Stromal cell of bone marrow (primary cell): ENCODE data around the gene RPRD2.
"Not testable (repeated sequence)": the region's sequence is repeated elsewhere in the genome, so short reads cannot be mapped to it uniquely, and the experiment has no call there.

ENCODE experiments used
- DNase-seq: peaks from one replicate; pipeline ENCODE4 v3.0.0-alpha.2; 2012; ENCODE audit warnings: low read depth

RPRD2 gene

DNA sequence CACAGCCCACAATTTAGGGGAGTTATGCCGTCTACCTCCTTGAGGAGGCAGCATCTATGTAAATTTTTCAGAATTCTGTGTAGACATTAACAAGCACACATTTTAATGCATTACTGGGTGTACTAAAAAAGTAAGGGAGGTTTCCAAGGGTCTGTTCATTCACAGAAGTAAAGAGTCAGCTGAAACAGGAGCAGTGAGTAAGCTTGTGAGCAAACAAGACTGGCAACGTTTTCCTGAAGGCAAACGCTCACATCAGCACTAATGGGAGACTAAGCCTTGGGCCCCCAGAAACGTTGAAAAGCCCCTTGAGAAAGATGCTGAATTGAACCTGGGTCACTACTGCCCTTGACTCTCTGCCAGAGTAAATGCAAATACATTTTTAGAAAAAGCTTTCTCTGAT is 25.7 kb downstream of the RPRD2 start:
- DNase-seq = no peak

- no peak for DNase-seq
Measured at GRCh38 chr1:150392627-150393026, 28.7 kb downstream of the RPRD2 start.

DNA sequence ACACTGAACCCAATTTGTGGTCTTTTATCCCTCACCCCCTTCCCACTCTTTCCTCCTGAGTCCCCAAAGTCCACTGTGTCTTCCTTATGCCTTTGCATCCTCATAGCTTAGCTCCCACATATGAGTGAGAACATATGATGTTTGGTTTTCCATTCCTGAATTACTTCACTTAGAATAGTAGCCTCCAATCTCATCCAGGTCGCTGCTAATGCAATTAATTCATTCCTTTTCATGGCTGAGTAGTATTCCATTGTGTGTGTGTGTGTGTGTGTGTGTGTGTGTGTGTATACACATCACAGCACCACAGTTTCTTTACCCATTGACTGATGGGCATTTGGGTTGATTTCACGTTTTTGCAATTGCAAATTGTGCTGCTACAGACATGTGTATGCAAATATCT is 31.2 kb downstream of the RPRD2 start:
- not testable (repeated sequence) for DNase-seq

GRCh38 chr1:150397392-150398032 is 33.6 kb downstream of the RPRD2 start:
- DNase-seq = no peak

GRCh38 chr1:150404465-150404864 is 40.5 kb downstream of the RPRD2 start:
- DNase-seq = no peak

DNA sequence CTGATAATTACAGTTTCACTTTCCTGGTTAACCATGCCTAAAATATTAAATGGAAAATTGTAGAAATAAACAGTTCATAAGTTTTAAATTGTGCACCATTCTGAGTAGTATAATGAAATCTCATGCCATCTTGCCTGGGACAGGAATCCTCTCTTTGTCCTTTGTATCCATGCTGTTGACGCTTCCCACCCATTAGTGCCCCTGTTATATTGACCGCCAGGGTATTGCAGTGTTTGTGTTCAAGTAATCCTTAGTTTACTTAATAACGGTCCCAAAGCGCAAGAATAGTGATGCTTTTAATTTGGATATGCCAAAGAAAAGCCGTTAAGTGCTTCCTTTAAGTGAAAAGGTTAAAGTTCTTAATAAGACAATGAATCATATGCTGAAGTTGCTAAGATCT is 41.7 kb downstream of the RPRD2 start:
- no peak for DNase-seq

DNA sequence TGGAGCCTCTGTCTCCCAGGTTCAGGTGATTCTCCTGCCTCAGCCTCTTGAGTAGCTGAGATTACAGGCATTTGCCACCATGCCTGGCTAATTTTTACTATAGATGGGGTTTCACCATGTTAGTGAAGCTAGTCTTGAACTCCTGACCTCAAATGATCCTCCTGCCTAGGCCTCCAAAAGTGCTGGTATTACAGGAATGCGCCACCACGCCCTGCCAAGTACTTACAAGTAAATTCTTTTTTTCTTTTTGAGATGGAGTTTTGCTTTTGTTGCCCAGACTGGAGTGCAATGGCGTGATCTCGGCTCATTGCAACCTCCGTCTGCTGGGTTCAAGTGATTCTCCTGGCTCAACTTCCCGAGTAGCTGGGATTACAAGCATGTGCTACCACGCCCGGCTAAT is 42.5 kb downstream of the RPRD2 start:
- no peak for DNase-seq

DNA sequence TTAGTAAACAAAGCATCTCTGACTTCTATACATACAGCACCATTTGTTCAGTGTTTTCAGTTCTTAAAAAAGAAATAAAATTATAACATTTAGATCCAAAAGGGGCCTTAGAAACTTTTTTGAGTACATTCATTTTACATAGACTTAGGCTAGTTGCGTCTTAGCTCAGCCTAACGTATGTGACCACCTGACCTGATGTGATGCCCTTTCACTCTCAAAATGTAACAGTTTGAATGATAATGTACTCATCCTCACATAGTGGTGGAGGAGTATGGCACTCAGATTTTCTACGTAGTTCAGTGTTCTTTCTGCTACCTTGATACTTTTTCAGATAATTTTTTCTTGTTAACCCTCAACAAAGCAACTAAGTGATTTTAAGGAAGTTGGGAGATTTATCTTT is 43.4 kb downstream of the RPRD2 start:
- DNase-seq = no peak

- no peak for DNase-seq
Measured at GRCh38 chr1:150408800-150409199, 44.9 kb downstream of the RPRD2 start.

- DNase-seq = no peak
Measured at GRCh38 chr1:150409504-150410362, 45.8 kb downstream of the RPRD2 start.

DNA sequence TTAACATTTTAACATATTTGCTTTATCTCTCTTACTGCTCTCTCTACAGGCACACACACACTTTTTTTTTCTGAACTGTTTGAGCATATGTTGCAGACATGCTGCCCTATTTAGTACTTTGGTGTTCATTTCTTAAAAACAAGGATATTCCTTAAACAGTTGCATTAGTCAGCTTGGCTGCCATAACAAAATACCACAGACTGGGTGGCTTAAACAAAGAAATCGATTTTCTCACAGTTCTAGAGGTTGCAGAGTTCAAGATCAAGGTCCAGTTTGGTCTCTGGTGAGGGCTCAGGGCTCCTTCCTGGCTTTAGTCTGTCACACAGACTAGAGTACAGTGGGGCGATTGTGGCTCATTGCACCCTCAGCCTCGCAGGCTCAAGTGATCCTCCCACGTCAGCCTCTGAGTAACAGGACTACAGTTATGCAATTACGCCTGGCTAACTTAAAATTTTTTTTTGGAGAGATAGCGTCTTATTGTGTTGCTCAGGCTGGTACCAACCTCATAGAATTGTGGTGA is 46.7 kb downstream of the RPRD2 start:
- no peak for DNase-seq

- no peak for DNase-seq
Measured at GRCh38 chr1:150414592-150414991, 50.6 kb downstream of the RPRD2 start.

DNA sequence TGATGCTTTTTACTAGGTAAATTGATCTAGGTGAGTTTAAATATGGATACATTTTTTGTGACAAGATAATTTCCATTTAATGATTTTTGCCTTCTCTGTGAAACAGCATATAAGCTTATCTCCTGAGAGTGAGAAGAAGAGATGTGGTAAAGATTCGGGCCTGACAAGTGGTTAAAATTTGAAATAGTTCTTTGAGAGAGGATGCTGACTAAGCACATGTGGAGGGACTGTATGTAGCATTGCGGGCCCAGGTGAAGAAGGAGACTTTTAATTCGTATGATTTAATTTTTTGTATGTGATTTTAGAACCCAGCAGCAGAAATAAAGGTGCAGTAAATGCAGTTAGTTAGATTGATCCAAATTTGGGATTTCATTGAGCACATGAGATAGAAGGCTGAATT is 51.9 kb downstream of the RPRD2 start:
- DNase-seq = no peak

DNA sequence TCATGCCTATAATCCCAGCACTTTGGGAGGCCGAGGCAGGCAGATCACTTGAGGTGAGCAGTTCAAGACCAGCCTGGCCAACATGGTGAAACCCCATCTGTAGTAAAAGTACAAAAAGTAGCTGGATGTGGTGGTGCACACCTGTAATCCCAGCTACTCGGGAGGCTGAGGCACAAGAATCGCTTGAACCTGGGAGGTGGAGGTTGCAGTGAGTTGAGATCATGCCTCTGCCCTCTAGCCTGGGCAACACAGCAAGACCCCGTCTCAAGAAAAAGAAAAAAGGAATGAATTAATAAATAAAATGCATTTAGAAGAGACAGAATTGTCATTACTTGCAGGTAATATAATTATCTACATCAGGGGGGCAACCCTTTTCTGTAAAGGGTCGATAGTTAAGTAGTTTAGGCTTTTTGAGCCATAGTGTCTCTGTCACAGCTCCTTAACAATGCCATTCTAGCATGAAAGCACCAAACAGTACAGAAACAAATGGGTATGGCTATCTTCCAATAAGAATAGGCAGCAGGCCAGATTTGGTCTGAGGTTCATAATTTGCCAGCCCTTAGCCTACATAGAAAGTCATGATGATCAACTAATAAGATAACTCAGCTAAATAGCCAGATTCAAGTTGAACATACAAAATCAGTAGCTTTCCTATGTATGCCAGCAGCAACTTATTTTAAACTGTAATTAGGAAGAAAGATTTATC is 56.8 kb downstream of the RPRD2 start:
- DNase-seq = no peak

DNA sequence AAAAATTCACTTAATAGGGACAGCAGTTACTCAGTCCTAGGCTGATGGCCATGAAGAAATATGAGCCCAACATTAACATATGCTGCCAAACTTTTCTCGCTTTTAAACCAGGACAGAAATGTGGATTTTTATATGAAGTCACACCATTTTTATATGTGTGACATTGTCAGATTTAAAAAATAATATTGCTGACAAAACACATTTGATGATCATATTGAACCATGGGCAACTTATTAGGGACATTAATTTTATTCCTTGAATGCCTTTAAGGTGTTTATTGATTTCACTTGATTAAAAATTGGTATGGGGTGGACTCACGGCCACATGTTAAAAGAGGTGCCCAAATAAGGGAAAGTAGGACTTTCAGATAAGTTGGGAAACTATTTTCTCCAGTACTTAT is 58.6 kb downstream of the RPRD2 start:
- no peak for DNase-seq

DNA sequence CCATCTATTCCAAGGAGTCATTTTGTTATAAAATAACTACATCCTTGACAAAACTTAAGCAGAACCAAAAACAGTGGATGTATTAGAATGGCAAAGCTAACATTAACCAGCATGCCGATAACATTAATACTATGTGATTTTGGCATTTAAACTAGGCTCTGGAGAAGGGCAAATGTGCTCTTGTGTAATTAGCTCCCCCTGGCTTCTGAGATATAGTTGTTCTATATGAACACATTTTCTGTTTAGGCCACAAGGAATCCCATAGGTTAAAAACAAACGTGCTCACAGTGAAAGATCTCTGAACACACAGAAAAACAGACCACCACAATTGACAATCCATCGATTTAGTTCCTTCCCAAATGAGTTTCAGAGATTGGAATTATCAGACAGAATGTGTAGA is 65.9 kb downstream of the RPRD2 start:
- DNase-seq = no peak

DNA sequence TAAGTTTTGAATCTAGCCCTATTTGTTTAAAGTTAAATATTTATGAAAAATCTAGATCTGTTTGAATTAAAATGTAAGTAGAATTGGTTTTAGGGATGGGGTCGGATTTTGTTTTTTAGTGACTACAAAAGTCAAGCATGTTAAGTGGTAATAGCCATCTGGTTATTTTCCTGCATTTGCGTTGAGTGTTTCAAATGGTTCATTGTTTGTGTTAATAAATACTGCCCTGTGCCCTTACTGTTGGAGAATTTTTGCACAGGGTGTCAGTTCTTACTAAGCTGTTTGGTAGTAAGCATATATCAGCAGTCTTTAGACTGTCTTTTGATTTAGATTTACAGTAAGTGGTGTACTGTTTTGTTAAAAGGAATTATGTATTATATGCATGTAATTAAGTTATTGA is 77.2 kb downstream of the RPRD2 start:
- no peak for DNase-seq

- DNase-seq = no peak
Measured at GRCh38 chr1:150444232-150444631, 80.3 kb downstream of the RPRD2 start.

DNA sequence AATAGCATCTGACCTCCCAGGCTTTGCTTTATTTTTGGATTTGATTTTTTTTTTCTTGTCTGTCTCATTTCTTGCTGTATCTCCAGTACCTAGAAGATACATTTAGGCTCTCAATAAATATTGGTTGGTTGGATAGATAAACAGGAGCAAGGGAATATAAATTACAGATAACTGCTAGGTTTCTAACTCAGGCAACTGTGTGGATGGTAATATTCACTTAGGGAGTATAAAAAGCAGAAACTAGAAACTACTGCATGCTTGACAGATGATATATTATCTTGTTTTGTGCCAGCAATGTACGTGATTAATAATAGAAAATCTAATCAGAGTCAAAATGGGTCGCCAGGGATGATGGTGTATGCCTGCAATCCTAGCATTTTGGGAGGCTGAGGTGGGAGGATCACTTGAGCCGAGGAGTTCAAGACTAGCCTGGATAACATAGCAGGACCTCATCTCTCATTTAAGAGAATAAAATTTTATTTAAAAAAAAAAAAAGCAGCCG is 92.2 kb downstream of the RPRD2 start:
- no peak for DNase-seq

- DNase-seq = peak; percentile 17
Measured at GRCh38 chr1:150464422-150464826, 100.5 kb downstream of the RPRD2 start.

- no peak for DNase-seq
Measured at GRCh38 chr1:150466964-150467363, 103.0 kb downstream of the RPRD2 start.

DNA sequence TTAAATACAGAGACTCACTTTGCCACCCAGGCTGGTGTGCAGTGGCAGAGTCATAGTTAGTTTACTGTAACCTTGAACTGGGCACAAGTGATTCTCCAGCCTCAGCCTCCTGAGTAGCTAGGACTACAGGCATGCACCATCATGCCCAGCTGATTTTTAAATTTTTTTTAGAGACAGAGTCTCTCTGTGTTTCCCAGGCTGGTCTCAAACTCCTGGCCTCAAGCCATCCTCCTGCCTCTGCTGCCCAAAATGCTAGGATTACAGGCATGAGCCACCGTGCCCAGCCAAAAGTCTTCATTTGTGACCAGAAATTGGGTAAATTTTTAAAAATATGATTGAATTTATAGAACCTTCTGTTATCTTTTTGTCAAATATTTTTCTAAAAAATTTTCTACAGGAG is 105.3 kb downstream of the RPRD2 start:
- DNase-seq = no peak
